HG02852 (cell line): ENCODE measurements around the gene APAF1.

Experiments
- ATAC-seq: cut with Tn5 transposase; IDR thresholded peaks from one replicate; pipeline ENCODE4 v1.9.1; 2021; ENCODE audit warnings: mild to moderate bottlenecking, moderate library complexity; ENCODE audit not compliant: unreplicated experiment

Gene APAF1

DNA sequence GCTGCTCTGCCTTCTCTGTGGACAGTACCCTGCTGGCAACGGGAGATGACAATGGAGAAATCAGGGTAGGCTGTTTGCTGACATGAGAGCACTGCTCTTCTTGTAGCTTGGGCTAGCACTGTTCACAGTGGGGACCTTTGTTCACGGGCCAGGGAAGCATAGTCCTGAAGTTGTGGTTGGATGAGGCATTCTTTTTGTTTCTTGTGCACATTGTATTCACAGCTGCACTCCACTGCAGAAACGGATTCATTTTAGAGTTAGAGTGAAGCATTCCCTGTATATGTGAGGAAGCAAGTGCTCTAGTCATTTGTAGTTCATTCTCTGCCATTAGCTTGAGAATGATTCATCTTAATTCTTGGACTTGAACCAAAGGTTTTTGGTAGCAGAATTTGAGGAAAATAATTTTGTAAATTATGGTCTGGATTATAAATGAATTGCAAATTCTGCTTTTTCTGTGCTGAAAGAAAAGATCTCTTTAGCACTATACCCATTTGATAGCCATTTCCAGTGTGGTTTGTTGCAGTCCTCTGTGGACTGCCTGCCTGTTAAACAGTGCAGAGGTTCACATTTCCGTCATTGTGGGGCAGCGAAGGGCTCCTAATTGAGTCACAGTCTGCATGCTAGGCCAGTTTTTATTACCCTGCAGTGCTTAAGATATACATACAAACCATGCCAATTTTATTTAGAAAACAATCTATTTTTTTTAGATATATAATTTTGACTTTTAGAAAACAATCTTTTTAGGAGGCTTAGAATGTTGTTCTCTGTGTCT lies 80.6 kb downstream of the APAF1 start:
- peak; percentile 90 for ATAC-seq

GRCh38 chr12:98727196-98727595 lies 82.1 kb downstream of the APAF1 start:
- no peak for ATAC-seq

DNA sequence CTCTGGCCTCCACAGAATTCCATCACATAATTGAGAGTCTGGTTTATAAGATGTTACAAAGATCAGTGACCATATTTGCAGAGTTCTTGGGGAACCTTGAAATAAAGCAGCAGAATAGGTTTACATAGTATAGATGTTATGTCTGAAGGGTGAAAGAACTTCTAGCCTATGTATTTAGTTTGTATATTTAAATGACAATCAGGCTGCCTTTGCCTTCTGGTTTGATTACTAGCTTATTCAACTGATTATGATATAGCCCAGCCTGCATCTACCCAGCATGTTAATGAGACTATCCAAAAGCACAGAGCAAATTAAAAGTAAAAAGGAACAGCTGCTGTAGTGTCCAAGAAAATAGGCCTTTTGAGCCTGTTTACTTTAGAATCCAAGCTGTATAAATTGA lies 85.3 kb downstream of the APAF1 start:
- ATAC-seq, result no peak

- ATAC-seq, result no peak
Measured at GRCh38 chr12:98733667-98734350, 88.7 kb downstream of the APAF1 start.

DNA sequence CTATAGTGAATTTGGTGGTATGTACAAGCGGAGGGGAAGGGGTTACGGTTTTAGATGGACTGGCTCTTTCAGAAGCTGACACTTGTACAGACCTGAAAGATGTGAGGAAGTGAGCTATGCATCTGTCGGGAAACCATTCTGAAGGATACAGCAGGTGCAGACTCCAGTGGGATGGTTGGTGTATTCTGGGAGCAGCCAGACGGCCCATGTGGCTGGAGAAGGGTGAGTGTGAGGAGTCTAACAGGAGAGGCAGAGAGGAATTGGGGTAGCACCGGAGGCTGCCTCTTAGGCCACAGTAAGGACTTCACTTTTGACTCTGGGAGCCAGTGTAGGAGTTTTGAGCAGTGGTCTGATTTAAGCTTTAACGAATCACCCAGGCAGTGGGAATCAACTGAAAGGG lies 90.7 kb downstream of the APAF1 start:
- no peak for ATAC-seq

GRCh38 chr12:98736352-98737321 lies 91.5 kb downstream of the APAF1 start:
- no peak for ATAC-seq

DNA sequence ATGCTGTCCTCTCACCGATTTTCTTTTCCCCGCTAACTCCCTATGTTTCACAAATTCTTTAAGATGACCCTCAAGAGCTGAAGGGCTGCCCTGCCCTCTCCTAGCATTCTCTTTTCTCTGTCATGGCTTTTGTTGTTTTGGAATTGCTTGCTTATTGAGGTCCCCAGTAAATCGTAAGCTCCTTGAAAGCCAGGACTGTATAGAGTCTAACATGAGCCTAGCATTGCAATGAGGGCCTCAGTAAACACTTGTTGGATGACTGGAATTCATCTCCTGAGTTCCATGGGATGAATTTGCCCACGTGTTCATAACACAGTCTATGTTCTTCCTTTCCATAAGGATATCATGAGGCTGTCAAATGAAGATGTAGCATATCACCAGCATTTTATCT lies 92.2 kb downstream of the APAF1 start:
- no peak for ATAC-seq

DNA sequence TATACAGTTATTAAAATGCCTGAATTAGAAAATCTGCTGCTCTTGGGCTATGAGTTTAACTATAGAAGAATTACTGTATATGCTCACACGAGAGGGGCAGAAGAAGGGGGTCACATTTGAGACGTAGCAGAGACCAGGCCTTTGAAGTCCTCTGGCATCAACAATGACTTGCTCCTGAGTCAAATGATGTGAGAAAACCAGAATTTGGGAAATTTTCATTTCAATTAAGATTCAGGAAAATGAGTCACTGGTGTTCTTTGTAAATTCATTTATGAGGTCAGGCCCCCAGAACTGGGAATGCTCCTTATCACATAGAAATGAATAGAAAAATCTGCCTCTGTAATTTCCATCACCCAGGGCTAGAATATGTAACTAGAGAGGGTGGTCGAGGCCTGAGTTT lies 92.9 kb downstream of the APAF1 start:
- no peak for ATAC-seq

DNA sequence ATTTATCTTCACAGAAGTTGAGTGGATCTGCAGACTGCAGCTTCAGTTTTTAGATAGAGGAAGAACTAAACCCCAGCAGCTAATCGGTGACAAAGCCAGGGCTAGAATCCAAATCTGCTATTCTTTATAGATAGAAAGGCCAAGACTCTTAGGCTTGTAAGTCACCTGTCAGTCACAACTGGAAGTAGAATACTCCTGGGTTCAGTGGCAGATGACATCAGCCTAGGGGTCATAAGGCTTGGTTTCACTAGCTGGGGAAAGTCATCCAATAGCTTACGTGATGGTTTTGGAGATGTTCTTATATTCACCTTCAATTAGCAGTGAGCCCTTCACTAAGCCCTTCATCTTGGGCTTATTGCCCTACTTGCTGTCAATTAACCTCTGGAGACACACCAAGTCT lies 93.4 kb downstream of the APAF1 start:
- no peak for ATAC-seq

DNA sequence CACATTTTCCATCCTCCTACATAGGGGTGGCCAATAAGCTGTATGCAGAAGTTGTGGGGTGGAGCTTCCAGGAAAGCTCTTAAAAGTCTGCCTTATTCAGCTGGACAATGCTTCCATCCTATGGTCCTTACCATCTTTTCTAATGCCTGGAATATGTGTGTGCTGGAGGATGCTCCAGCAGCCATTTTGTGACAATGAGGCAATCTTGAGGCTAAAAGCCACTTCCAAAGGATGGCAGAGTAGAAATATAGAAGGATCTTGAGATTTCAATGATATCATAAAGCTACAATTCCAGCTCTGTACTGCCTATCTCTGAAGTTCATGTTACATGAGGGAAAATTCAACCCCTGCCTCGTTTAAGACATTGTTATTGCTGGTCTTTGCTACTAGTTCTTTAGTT lies 95.7 kb downstream of the APAF1 start:
- ATAC-seq, result no peak

GRCh38 chr12:98741196-98741555 lies 96.1 kb downstream of the APAF1 start:
- ATAC-seq, result peak; percentile 32

GRCh38 chr12:98741556-98742265 lies 96.6 kb downstream of the APAF1 start:
- ATAC-seq, result no peak

DNA sequence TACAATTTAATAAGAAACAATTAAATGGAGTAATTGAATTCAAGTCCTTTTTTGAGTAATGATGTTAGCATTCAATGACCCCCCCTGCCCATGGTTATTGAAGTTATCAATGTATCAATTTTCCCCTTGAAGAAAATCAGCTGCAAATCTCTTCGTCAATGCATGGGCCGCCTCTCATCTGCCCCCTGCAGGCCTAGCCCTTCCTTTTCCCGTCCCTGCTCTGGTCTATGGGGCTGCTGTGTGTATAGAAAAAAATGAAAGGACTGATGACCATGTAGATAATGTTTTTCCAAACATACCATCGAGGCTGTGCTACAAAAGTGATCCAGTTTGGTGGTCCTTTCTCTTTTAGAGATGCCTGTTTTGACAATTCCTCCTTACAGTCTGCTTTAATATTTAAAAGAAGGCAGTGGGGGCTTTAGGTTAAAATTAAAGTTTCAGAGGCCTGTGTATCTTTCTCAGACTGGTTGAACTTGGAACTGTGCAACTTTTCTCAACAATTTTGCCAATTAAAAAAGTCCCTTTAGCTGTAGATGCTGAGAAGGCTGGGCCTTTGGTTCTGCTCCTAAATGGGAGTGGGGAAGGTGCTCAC lies 98.4 kb downstream of the APAF1 start:
- ATAC-seq, result peak; percentile 45

- no peak for ATAC-seq
Measured at GRCh38 chr12:98744680-98745079, 99.6 kb downstream of the APAF1 start.

DNA sequence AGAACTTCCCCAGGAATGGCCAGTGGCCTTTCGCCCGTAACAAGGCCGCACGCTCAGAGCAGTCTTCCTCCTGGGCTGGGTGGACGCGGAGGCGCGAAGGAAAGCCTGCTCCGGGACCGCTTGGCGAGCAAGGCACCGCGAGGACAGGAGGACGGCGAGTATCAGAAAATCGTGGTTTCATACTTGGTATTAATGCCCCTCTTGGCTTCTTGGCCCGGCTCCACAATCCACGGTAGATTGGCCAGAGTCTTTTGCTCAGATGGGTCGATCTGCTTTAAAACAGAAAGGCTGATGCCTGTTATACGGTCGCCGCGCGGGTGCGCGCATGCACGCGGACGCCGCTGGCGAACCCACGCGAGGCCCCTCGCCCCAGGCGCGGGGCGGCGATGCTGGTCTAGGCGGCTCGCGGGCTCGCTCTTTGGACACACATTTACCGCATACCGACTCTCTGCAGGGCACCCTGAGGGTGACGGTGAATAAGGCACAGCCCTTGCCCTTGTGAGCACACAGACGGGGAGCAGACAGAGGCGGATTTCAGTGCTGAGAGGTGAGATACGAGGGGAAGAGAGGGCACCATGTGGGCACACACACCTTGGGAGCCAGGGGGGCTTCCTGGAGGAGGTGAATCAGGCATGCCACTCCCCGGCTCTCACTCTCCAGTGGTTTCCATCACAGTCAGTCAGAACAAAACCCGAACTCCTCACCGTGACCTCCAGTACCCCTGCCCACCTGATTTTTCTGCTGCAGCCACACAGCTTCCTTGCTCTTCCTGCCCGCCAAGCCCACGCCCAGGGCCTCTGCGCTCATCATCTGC lies 100.7 kb downstream of the APAF1 start:
- peak; percentile 47 for ATAC-seq

- no peak for ATAC-seq
Measured at GRCh38 chr12:98748463-98748862, 103.4 kb downstream of the APAF1 start.

- no peak for ATAC-seq
Measured at GRCh38 chr12:98750511-98750910, 105.4 kb downstream of the APAF1 start.

DNA sequence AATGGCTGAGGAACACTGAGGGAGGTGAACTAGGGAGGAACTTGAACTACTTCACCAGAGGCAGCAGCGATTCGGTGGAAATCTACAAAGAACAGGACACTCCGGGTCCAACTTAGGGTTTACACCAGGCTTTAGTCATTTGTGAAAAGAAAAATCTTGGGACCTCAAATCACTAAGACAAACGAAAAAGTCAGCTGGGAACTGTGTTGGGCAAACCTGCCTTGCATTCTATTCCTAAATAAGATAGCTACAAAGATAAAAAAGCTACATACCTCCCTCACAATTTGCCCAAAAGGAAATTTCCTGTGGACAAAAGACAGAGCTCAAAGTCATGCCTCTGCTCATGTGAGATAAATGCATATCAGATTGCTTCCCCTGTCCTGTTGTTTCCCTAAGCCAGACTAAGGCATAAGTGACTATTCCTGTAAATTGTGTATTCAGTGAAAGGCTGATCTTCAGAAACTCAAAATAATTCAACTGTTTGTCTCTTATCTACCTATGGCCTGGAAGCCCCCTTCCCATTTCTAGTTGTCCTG lies 106.6 kb downstream of the APAF1 start:
- ATAC-seq, result no peak

GRCh38 chr12:98752726-98753125 lies 107.6 kb downstream of the APAF1 start:
- ATAC-seq, result no peak
